H1 (cell line): ENCODE measurements around the gene KCNQ1. TPM values are rescaled to one million over a fixed set of nuclear protein-coding genes. Genes with fewer than 3 reads are reported as not detected.

Experiments used
- CBX5 ChIP-seq: fragments of 300-800, 300-1000 bp; sonication (generic); IDR thresholded peaks from 2 replicates; pipeline ENCODE4 v1.7.1; 2016; ENCODE audit warnings: antibody characterized with exemption, low read length, low read depth
- CTCF ChIP-seq, 3 experiments: IDR thresholded peaks; 1 replicate in 2 of 3; 2 replicates in 1 of 3; pipeline versions ENCODE4 v1.5.1 to v1.6.1; 2011; ENCODE audit warnings: low read length in 3 of 3, mild to moderate bottlenecking in 3 of 3, inconsistent platforms in 2 of 3, low read depth in 1 of 3, moderate library complexity in 1 of 3; ENCODE audit not compliant: insufficient read depth in 1 of 3; ENCODE audit errors: control extremely low read depth in 1 of 3
- GTF2F1 ChIP-seq: IDR thresholded peaks from 2 replicates; pipeline ENCODE4 v1.6.1; 2012; ENCODE audit warnings: low read depth, low read length, improper control_type of control experiment, borderline replicate concordance
- JUN ChIP-seq: IDR thresholded peaks from 2 replicates; pipeline ENCODE4 v1.6.1; 2011; ENCODE audit warnings: low read depth, mild to moderate bottlenecking, improper control_type of control experiment, low read length
- MAFK ChIP-seq: IDR thresholded peaks from 2 replicates; pipeline ENCODE4 v1.6.1; 2012; ENCODE audit warnings: low read depth, mild to moderate bottlenecking, improper control_type of control experiment, low read length
- RAD21 ChIP-seq, 2 experiments: IDR thresholded peaks in 1 of 2; conservative IDR thresholded peaks in 1 of 2; 2 replicates each; pipeline ENCODE4 v1.6.1; 2011; ENCODE audit warnings: low read depth in 2 of 2, low read length in 2 of 2, improper control_type of control experiment in 1 of 2, inconsistent platforms in 1 of 2, mild to moderate bottlenecking in 1 of 2, moderate library complexity in 1 of 2
- SP1 ChIP-seq: IDR thresholded peaks from 2 replicates; pipeline ENCODE4 v1.6.1; 2011; ENCODE audit warnings: low read depth, low read length
- SP2 ChIP-seq: IDR thresholded peaks from 2 replicates; pipeline ENCODE4 v1.6.1; 2012; ENCODE audit warnings: mild to moderate bottlenecking, low read length, inconsistent platforms
- YY1 ChIP-seq: IDR thresholded peaks from 2 replicates; pipeline ENCODE4 v1.6.1; 2011; ENCODE audit warnings: low read depth, mild to moderate bottlenecking, low read length
- polyA plus RNA-seq, 7 experiments: library from polyadenylated mRNA; depleted of rRNA in 3 of 7; stranded (reverse) in 5 of 7; unstranded in 2 of 7; fragments of >200 nt in 5 of 7; fragments of 200-250 nt in 2 of 7; gene quantifications; 1 replicate in 5 of 7; 2 replicates in 1 of 7; 4 replicates in 1 of 7; pipeline versions ENCODE4 v1.2.1 to v1.2.3, GENCODE V29; 2011 to 2013; ENCODE audit warnings: missing spikeins in 2 of 7, mixed read lengths in 2 of 7
- total RNA-seq: library from RNA; stranded (reverse); fragmentation: NEBNext Ultra II Directional; extraction: Animal tissue kit (Norgen Biotek cat#: 25700); gene quantifications from 2 replicates; pipeline ENCODE4 v1.2.1, GENCODE V29; 2021

KCNQ1 gene
- total and polyA plus RNA-seq, 2 of the 8 experiments (the other 6 are each of a cell fraction or from before 2014, with no cell fraction given) = 1.9 to 2.0 TPM

- TF ChIP-seq CTCF (IDR thresholded peaks at IDR 0.05; ENCODE audit: control extremely low read depth in 1 of 3, insufficient read depth in 1 of 3, low read depth in 1 of 3, low read length in 3 of 3) = no peak
- TF ChIP-seq MAFK = no peak
- TF ChIP-seq CBX5 = no peak
- TF ChIP-seq SP2 = no peak
- no peak for TF ChIP-seq GTF2F1
- TF ChIP-seq SP1 = no peak
- TF ChIP-seq YY1 = no peak
- TF ChIP-seq RAD21 (IDR thresholded peaks at IDR 0.05 in 1 of 2, conservative IDR thresholded peaks at IDR 0.05 in 1 of 2; ENCODE audit: low read depth in 2 of 2, low read length in 2 of 2) = no peak
- no peak for TF ChIP-seq JUN
- TF ChIP-seq, all 59 proteins: peak for 0
Observed at GRCh38 chr11:2564588-2565425, 120.0 kb downstream of the KCNQ1 start (continued).
